HepG2 (cell line): ENCODE results near the gene FAM221B. TPM values are rescaled to one million over a fixed set of nuclear protein-coding genes. Genes with fewer than 3 reads are reported as not detected.
A peak's percentile ranks its signal among the peaks of the same experiment; 100 is the strongest.

ENCODE experiments used
- ATAC-seq: fragments of 200-7000 bp; cut with Tn5 transposase; 3 replicates; pipeline ENCODE4 v1.9.1; 2020; ENCODE audit warnings: mild to moderate bottlenecking, moderate library complexity
- BruUV-seq: library from RNA; stranded (reverse); fragments of 400-500 nt; replicated peaks from 2 replicates; lab custom pipeline; 2021; lab: Mats Ljungman, UMichigan
- CTCF ChIA-PET: fragments of 300-600 bp; formaldehyde crosslinking; extraction: SDS; loops from one replicate; lab custom pipeline; 2021; ENCODE audit warnings: low total read pairs, inconsistent platforms, low intra/inter-chr PET ratio; lab: Yijun Ruan, JAX
- POLR2A ChIA-PET: fragments of 350-600 bp; sonication (Branson Sonifier 250); formaldehyde crosslinking; loops from one replicate; lab custom pipeline; 2020; ENCODE audit warnings: antibody characterized with exemption, inconsistent platforms; lab: Yijun Ruan, JAX
- DNase-seq: peaks from one replicate; pipeline ENCODE4 v3.0.0-alpha.2; 2015; ENCODE audit warnings: low spot score
- FAIRE-seq: peaks from 3 replicates; lab custom pipeline; 2011; peaks lifted over from hg19 to GRCh38; lab: Jason Lieb, UNC
- H2AFZ ChIP-seq: one replicate; pipeline ENCODE4 v1.6.1; 2011; ENCODE audit warnings: low read length, inconsistent platforms
- H3K27ac ChIP-seq: fragments of 300-600 bp; 3 replicates; pipeline ENCODE4 v1.8.0; 2011; ENCODE audit warnings: mixed run types, mild to moderate bottlenecking, mixed read lengths, low read length, inconsistent platforms; ENCODE audit not compliant: insufficient read depth; ENCODE audit errors: extremely low read length
- H3K27me3 ChIP-seq, 2 experiments: fragments of 200-600 bp in 1 of 2; 2 replicates in 1 of 2; 3 replicates in 1 of 2; pipeline versions ENCODE4 v1.6.0 to v1.8.0; 2011; ENCODE audit warnings: low read length in 2 of 2, mild to moderate bottlenecking in 2 of 2, moderate library complexity in 2 of 2, inconsistent platforms in 1 of 2; ENCODE audit not compliant: insufficient read depth in 2 of 2, control insufficient read depth in 1 of 2
- H3K36me3 ChIP-seq, 2 experiments: fragments of 200-600 bp in 1 of 2; replicated peaks in 1 of 2; 2 replicates in 1 of 2; 3 replicates in 1 of 2; pipeline versions ENCODE4 v1.5.1 to v1.8.0; 2011; ENCODE audit warnings: low read length in 2 of 2, inconsistent platforms in 1 of 2; ENCODE audit not compliant: insufficient read depth in 2 of 2, control insufficient read depth in 1 of 2
- H3K4me1 ChIP-seq: 2 replicates; pipeline ENCODE4 v1.5.1; 2012; ENCODE audit warnings: low read length, inconsistent platforms; ENCODE audit not compliant: insufficient read depth
- H3K4me2 ChIP-seq: 2 replicates; pipeline ENCODE4 v1.6.0; 2011; ENCODE audit warnings: low read depth, low read length, inconsistent platforms
- H3K4me3 ChIP-seq, 3 experiments: fragments of 200-600 bp in 1 of 3; sonication (generic), shearing (Covaris generic) in 1 of 3; replicated peaks in 1 of 3; 2 replicates each; pipeline ENCODE4 v1.5.1; 2011 to 2016; ENCODE audit warnings: low read length in 3 of 3, inconsistent platforms in 2 of 3, low read depth in 2 of 3, mild to moderate bottlenecking in 2 of 3, control low read depth in 1 of 3, mixed read lengths in 1 of 3; ENCODE audit not compliant: insufficient read depth in 1 of 3
- H3K79me2 ChIP-seq: one replicate; pipeline ENCODE4 v1.6.1; 2011; ENCODE audit warnings: low read length, inconsistent platforms; ENCODE audit not compliant: insufficient read depth
- H3K9ac ChIP-seq: 2 replicates; pipeline ENCODE4 v1.6.0; 2011; ENCODE audit warnings: mild to moderate bottlenecking, low read depth, low read length, inconsistent platforms; ENCODE audit not compliant: insufficient read depth
- H3K9me3 ChIP-seq: 2 replicates; pipeline ENCODE4 v1.5.1; 2012; ENCODE audit warnings: mild to moderate bottlenecking, low read length
- H4K20me1 ChIP-seq: 2 replicates; pipeline ENCODE4 v1.6.0; 2011; ENCODE audit warnings: inconsistent platforms, mild to moderate bottlenecking, low read length, moderate library complexity; ENCODE audit not compliant: insufficient read depth
- ARID3A ChIP-seq: IDR thresholded peaks from 2 replicates; pipeline ENCODE4 v1.6.1; 2012; ENCODE audit warnings: low read depth, low read length, improper control_type of control experiment
- ATF4 ChIP-seq, 2 experiments: fragments of 450-650 bp in 1 of 2; sonication (generic) in 1 of 2; formaldehyde crosslinking; IDR thresholded peaks; 2 replicates each; pipeline versions ENCODE4 v1.5.0 to v1.8.0; 2020 to 2022; ENCODE audit warnings: mild to moderate bottlenecking in 1 of 2, missing genetic modification reagents in 1 of 2
- CEBPB ChIP-seq: IDR thresholded peaks from 2 replicates; pipeline ENCODE4 v1.6.1; 2011; ENCODE audit warnings: low read depth, low read length, improper control_type of control experiment, borderline replicate concordance
- CEBPG ChIP-seq: IDR thresholded peaks from 2 replicates; pipeline ENCODE4 v1.6.1; 2016
- DMTF1 ChIP-seq: sonication (generic); formaldehyde crosslinking; IDR thresholded peaks from 2 replicates; pipeline ENCODE4 v1.4.0; 2020; ENCODE audit warnings: mild to moderate bottlenecking, missing genetic modification reagents
- FOSL2 ChIP-seq: sonication (generic); formaldehyde crosslinking; IDR thresholded peaks from 2 replicates; pipeline ENCODE4 v1.4.0; 2020; ENCODE audit warnings: missing genetic modification reagents
- GATAD2A ChIP-seq: IDR thresholded peaks from 2 replicates; pipeline ENCODE4 v1.6.1; 2016
- HMG20A ChIP-seq: IDR thresholded peaks from 2 replicates; pipeline ENCODE4 v1.6.1; 2016; ENCODE audit warnings: borderline replicate concordance
- MXI1 ChIP-seq: IDR thresholded peaks from 3 replicates; pipeline ENCODE4 v1.6.1; 2012; ENCODE audit warnings: low read depth, low read length, inconsistent platforms, borderline replicate concordance
- RFX5 ChIP-seq: IDR thresholded peaks from 2 replicates; pipeline ENCODE4 v1.6.1; 2011; ENCODE audit warnings: low read depth, low read length, improper control_type of control experiment
- SAP130 ChIP-seq: IDR thresholded peaks from 2 replicates; pipeline ENCODE4 v1.6.1; 2016; ENCODE audit warnings: low read depth
- SOX6 ChIP-seq, 2 experiments: fragments of 450-650 bp in 1 of 2; sonication (generic) in 1 of 2; formaldehyde crosslinking in 1 of 2; IDR thresholded peaks; 2 replicates each; pipeline versions ENCODE4 v1.4.0 to v1.6.1; 2017 to 2020; ENCODE audit warnings: antibody characterized with exemption in 1 of 2, mild to moderate bottlenecking in 1 of 2, missing genetic modification reagents in 1 of 2
- TBX2 ChIP-seq: sonication (generic); formaldehyde crosslinking; IDR thresholded peaks from 2 replicates; pipeline ENCODE4 v1.5.0; 2020; ENCODE audit warnings: missing genetic modification reagents, mild to moderate bottlenecking, borderline replicate concordance
- TBX3 ChIP-seq: fragments of 450-650 bp; IDR thresholded peaks from 2 replicates; pipeline ENCODE4 v1.6.1; 2017; ENCODE audit warnings: antibody characterized with exemption, mild to moderate bottlenecking, inconsistent platforms, borderline replicate concordance
- TGIF2 ChIP-seq: IDR thresholded peaks from 2 replicates; pipeline ENCODE4 v1.6.1; 2016; ENCODE audit warnings: control low read depth, missing compliant biosample characterization
- ZNF337 ChIP-seq: sonication (generic); formaldehyde crosslinking; IDR thresholded peaks from 2 replicates; pipeline ENCODE4 v1.5.1; 2020; ENCODE audit warnings: missing genetic modification reagents, low read depth, mild to moderate bottlenecking, borderline replicate concordance
- WGBS: methylation state at CpG from one replicate; pipeline ENCODE4 v1.1.6; 2017; ENCODE audit warnings: low lambda C conversion rate; 5-methylcytosine and 5-hydroxymethylcytosine counted together
- in situ Hi-C: cut with HindIII; loops from 2 replicates; pipeline ENCODE4 v1.10.0; 2017; ENCODE audit warnings: low pct_unique_long_range_greater_than_20kb; ENCODE audit not compliant: extremely low pct_ligation_motif_present
- intact Hi-C: fragments of 100-400 bp; cut with micrococcal nuclease; formaldehyde crosslinking; loops from one replicate; pipeline ENCODE4 v1.10.0; 2022; ENCODE audit not compliant: unreplicated experiment
- polyA plus RNA-seq, 8 experiments: library from polyadenylated mRNA; depleted of rRNA in 3 of 8; stranded (reverse) in 7 of 8; unstranded in 1 of 8; fragments of >200 nt; fragmentation: Illumina TruSeq in 4 of 8; extraction: Trizol in 4 of 8; gene quantifications; 2 replicates each; pipeline versions ENCODE4 v1.2.1 to v1.2.3, GENCODE V29; 2011 to 2016; ENCODE audit warnings: low read depth in 4 of 8, missing spikeins in 1 of 8, mixed read lengths in 1 of 8; ENCODE audit not compliant: insufficient read depth in 1 of 8
- total RNA-seq, 5 experiments: library from RNA; depleted of rRNA; stranded (reverse); fragments of >200 nt; fragmentation: Illumina TruSeq; extraction: Trizol; gene quantifications; 2 replicates each; pipeline ENCODE4 v1.2.3, GENCODE V29; 2016; ENCODE audit warnings: low read depth in 1 of 5

FAM221B gene
- total and polyA plus RNA-seq, 2 of the 13 experiments (the other 11 are each of a cell fraction or from before 2014, with no cell fraction given) = not detected

- intact Hi-C loops = no loop called here
- H3K9ac ChIP-seq = no peak overlapping the region
- H3K4me3 ChIP-seq = no peak overlapping the region
- CTCF ChIA-PET = no interaction called here
- H3K27ac ChIP-seq = peak overlapping the region; percentile 21
- peaks cover 7% of the 10 kb centered on the region for H3K79me2 ChIP-seq
- FAIRE-seq (no peak), DNase-seq (peak; percentile 59), ATAC-seq (peak; percentile 66; the same call in 2 of the 3 replicates)
- H3K4me2 ChIP-seq = peak overlapping the region; percentile 32; the same call in 1 of the 2 replicates
- H3K9me3 ChIP-seq = no peaks in the 10 kb centered on the region
- POLR2A ChIA-PET = interaction anchor here (0.7 to 2.3 kb wide), 5 partner anchors 13 to 42 kb away, joined by 3 to 7 read pairs (median 3); partner anchors contain the start of genes CREB3, GBA2, HINT2 and RGP1
- in situ Hi-C loops = no loop called here
- H3K27me3 ChIP-seq = no peaks in the 10 kb centered on the region
- H3K36me3 ChIP-seq = no peaks in the 10 kb centered on the region
- H4K20me1 ChIP-seq = no peaks in the 10 kb centered on the region
- 67% methylated on average over 3 of the region's 3 CpGs for WGBS
- H3K4me1 ChIP-seq = peaks cover 50% of the 10 kb centered on the region
- TF ChIP-seq RFX5 (peak; percentile 38; the same call in 1 of the 2 replicates), ATF4 (CRISPR knock-in tag; IDR thresholded peaks at IDR 0.05) (peak in 1 of 2 experiments; percentile 37; a peak in 1 of 4 replicates), HMG20A (CRISPR knock-in tag) (peak; percentile 32; the same call in 1 of the 2 replicates), MXI1 (peak; percentile 88; the same call in 1 of the 3 replicates), TGIF2 (CRISPR knock-in tag) (peak; percentile 98), DMTF1 (no peak), TBX3 (0 out of 2 replicates have a peak, but pooled peaks have one; percentile 50), FOSL2 (CRISPR knock-in tag) (peak; percentile 56), CEBPG (peak; percentile 80), CEBPB (peak; percentile 93), TBX2 (CRISPR knock-in tag) (peak; percentile 35; the same call in 1 of the 2 replicates), GATAD2A (peak; percentile 51; the same call in 1 of the 2 replicates), SAP130 (CRISPR knock-in tag) (peak; percentile 80), ZNF337 (CRISPR knock-in tag) (no peak), SOX6 (IDR thresholded peaks at IDR 0.05) (no peak), SOX6 (CRISPR knock-in tag; IDR thresholded peaks at IDR 0.05) (no peak), ARID3A (peak; percentile 77)
- TF ChIP-seq, all 625 proteins: peak for 13
- no TSS peak for BruUV-seq
- no peak overlapping the region for H2AFZ ChIP-seq
These were observed 56.6 kb downstream of the FAM221B start for GRCh38 chr9:35771943-35772342.
